B cell (primary cell): ENCODE measurements around the gene MOB3B. TPM values are rescaled to one million over a fixed set of nuclear protein-coding genes. Genes with fewer than 3 reads are reported as not detected.

ENCODE experiments used
- ATAC-seq: fragments of 200-7000 bp; cut with Tn5 transposase; one replicate; pipeline ENCODE4 v1.10.0; 2021; ENCODE audit warnings: low read depth, mild to moderate bottlenecking, moderate number of reproducible peaks, moderate library complexity
- CTCF ChIA-PET: fragments of 350-600 bp; sonication (Branson Sonifier 250); formaldehyde crosslinking; loops from one replicate; lab custom pipeline; 2021; ENCODE audit warnings: antibody characterized with exemption, inconsistent platforms; lab: Charles Lee
- POLR2A ChIA-PET: fragments of 350-600 bp; sonication (Branson Sonifier 250); formaldehyde crosslinking; loops from one replicate; lab custom pipeline; 2021; ENCODE audit warnings: antibody characterized with exemption; lab: Charles Lee
- DNase-seq: peaks from one replicate; pipeline ENCODE4 v3.0.0; 2013
- H2AFZ ChIP-seq: 2 replicates; pipeline ENCODE4 v1.6.1; 2012; ENCODE audit warnings: mild to moderate bottlenecking, low read depth, low read length; ENCODE audit not compliant: insufficient read depth, poor library complexity, severe bottlenecking
- H3K27ac ChIP-seq, 2 donors: 1 replicate in 1 of 2; 2 replicates in 1 of 2; pipeline ENCODE4 v1.5.1; 2012 to 2013; ENCODE audit warnings: low read length in 2 of 2, mild to moderate bottlenecking in 2 of 2, moderate library complexity in 1 of 2
- H3K27me3 ChIP-seq, 4 experiments: fragments of 200-600 bp in 1 of 4; sonication (generic) in 1 of 4; replicated peaks in 1 of 4; 1 replicate in 2 of 4; 2 replicates in 2 of 4; pipeline versions ENCODE4 v1.6.1 to v1.7.0; 2013 to 2016; ENCODE audit warnings: low read length in 3 of 4, mild to moderate bottlenecking in 2 of 4, mixed read lengths in 1 of 4, moderate library complexity in 1 of 4; ENCODE audit not compliant: insufficient read depth in 4 of 4, control insufficient read depth in 3 of 4; ENCODE audit errors: control extremely low read depth in 1 of 4
- H3K36me3 ChIP-seq, 2 experiments: replicated peaks in 1 of 2; 1 replicate in 1 of 2; 2 replicates in 1 of 2; pipeline versions ENCODE4 v1.6.1 to v1.7.1; 2013; ENCODE audit warnings: low read length in 1 of 2; ENCODE audit not compliant: insufficient read depth in 2 of 2, control insufficient read depth in 1 of 2; ENCODE audit errors: control extremely low read depth in 1 of 2, extremely low read depth in 1 of 2
- H3K4me1 ChIP-seq, 2 donors: fragments of 200-600 bp in 1 of 2; sonication (generic) in 1 of 2; 1 replicate in 1 of 2; 2 replicates in 1 of 2; pipeline versions ENCODE4 v1.5.1 to v1.6.1; 2013 to 2017; ENCODE audit warnings: low read length in 2 of 2; ENCODE audit not compliant: control insufficient read depth in 2 of 2, insufficient read depth in 2 of 2
- H3K4me2 ChIP-seq: replicated peaks from 2 replicates; pipeline ENCODE3; 2012; ENCODE audit warnings: mild to moderate bottlenecking, low read depth, low read length; ENCODE audit not compliant: poor library complexity, severe bottlenecking
- H3K4me3 ChIP-seq, 5 experiments: fragments of 200-600 bp in 1 of 5; sonication (generic) in 1 of 5; 1 replicate in 3 of 5; 2 replicates in 2 of 5; pipeline versions ENCODE4 v1.5.1 to v1.7.0; 2011 to 2016; ENCODE audit warnings: low read length in 4 of 5, mild to moderate bottlenecking in 4 of 5, low read depth in 2 of 5, control low read depth in 1 of 5, moderate library complexity in 1 of 5; ENCODE audit not compliant: insufficient read depth in 1 of 5; ENCODE audit errors: control extremely low read depth in 1 of 5, extremely low read depth in 1 of 5
- H3K79me2 ChIP-seq: fragments of 200-600 bp; sonication (generic); one replicate; pipeline ENCODE4 v1.6.0; 2016; ENCODE audit warnings: low read length; ENCODE audit not compliant: control insufficient read depth, insufficient read depth
- H3K9ac ChIP-seq: fragments of 200-600 bp; sonication (generic); 2 replicates; pipeline ENCODE4 v1.6.1; 2017; ENCODE audit warnings: mild to moderate bottlenecking, low read length, moderate library complexity
- H3K9me3 ChIP-seq, 3 donors: one replicate each; pipeline versions ENCODE4 v1.6.1 to v1.7.1; 2013; ENCODE audit warnings: low read length in 2 of 3; ENCODE audit not compliant: control insufficient read depth in 2 of 3, insufficient read depth in 1 of 3; ENCODE audit errors: control extremely low read depth in 1 of 3
- H4K20me1 ChIP-seq: 2 replicates; pipeline ENCODE4 v1.6.0; 2012; ENCODE audit warnings: mild to moderate bottlenecking, low read length; ENCODE audit not compliant: insufficient read depth, control insufficient read depth, poor library complexity, severe bottlenecking
- H3K27ac Mint-ChIP-seq: one replicate; pipeline ENCODE4 v1.8.0; 2021; ENCODE audit warnings: mixed read lengths
- H3K27me3 Mint-ChIP-seq: one replicate; pipeline ENCODE4 v1.8.0; 2021; ENCODE audit warnings: mixed read lengths
- H3K4me1 Mint-ChIP-seq: one replicate; pipeline ENCODE4 v1.8.0; 2021; ENCODE audit warnings: mixed read lengths
- H3K4me3 Mint-ChIP-seq: one replicate; pipeline ENCODE4 v1.8.0; 2021; ENCODE audit warnings: mixed read lengths
- H3K9me3 Mint-ChIP-seq: one replicate; pipeline ENCODE4 v1.8.0; 2022; ENCODE audit warnings: mixed read lengths; ENCODE audit not compliant: insufficient read depth
- EZH2 ChIP-seq: IDR thresholded peaks from 2 replicates; pipeline ENCODE4 v1.6.1; 2012; ENCODE audit warnings: borderline replicate concordance, low read depth, mild to moderate bottlenecking, moderate library complexity, low read length; ENCODE audit not compliant: insufficient read depth, poor library complexity, severe bottlenecking
- WGBS: methylation state at CpG from one replicate; pipeline ENCODE4 v1.1.5; 2013; ENCODE audit warnings: missing lambda C conversion rate; ENCODE audit not compliant: insufficient coverage; 5-methylcytosine and 5-hydroxymethylcytosine counted together
- intact Hi-C: fragments of 100-400 bp; cut with micrococcal nuclease; formaldehyde crosslinking; loops from one replicate; pipeline ENCODE4 v1.10.0; 2022
- polyA plus RNA-seq: library from polyadenylated mRNA; depleted of rRNA; stranded (reverse); fragments of >200 nt; gene quantifications from 2 replicates; pipeline ENCODE4 v1.2.3, GENCODE V29; 2012
- total RNA-seq, 2 donors: library from RNA; stranded (reverse); fragments of 120-200 nt in 1 of 2; gene quantifications; 1 replicate in 1 of 2; 2 replicates in 1 of 2; pipeline versions ENCODE4 v1.2.3 to v1.2.4, GENCODE V29; 2013 to 2022
- TF ChIP-seq, protein P1 (sequence below): fragments of 200-600 bp; IDR thresholded peaks from one replicate; pipeline ENCODE4 v1.8.0; 2022; ENCODE audit warnings: antibody characterized with exemption, mild to moderate bottlenecking

Gene MOB3B
- total and polyA plus RNA-seq, 2 donors (not counting 1 experiment from before 2014, with no cell fraction given) = 7.3 to 7.9 TPM

DNA sequence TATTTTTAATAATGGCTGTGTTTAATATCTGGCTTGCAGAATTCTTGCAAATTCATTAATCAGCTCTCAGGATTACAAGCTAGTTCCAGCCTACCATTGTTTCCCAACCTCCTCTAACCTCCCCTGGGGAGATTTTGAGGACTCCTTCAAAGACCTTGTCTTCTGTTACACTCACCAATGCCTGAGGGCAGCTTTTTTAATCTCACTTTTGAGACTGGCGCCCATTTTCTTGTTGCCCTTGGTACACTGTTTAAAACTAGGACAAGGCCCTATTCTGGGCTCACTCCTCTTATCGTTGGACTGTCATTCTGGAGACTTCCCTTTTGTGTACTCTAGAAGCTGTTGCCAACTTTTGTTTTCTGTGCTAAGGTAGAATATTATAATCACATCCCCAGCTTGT, 219.0 kb downstream of the MOB3B start:
- Mint-ChIP-seq H3K9me3 (no peaks in the 10 kb centered on the region), H3K27me3 (peaks cover 4% of the 10 kb centered on the region), H3K4me1 (no peaks in the 10 kb centered on the region), H3K4me3 (no peak overlapping the region), H3K27ac (no peak overlapping the region)
- Histone ChIP-seq H3K27me3 (no peaks in the 10 kb centered on the region), H3K27ac (no peak overlapping the region), H2AFZ (no peak overlapping the region), H3K79me2 (no peaks in the 10 kb centered on the region), H3K9me3 (no peaks in the 10 kb centered on the region), H4K20me1 (no peaks in the 10 kb centered on the region), H3K9ac (no peak overlapping the region), H3K4me1 (no peaks in the 10 kb centered on the region), H3K4me3 (no peak overlapping the region), H3K36me3 (no peaks in the 10 kb centered on the region), H3K4me2 (no peak overlapping the region)
- 100% methylated on average over 1 of the region's 2 CpGs for WGBS
- POLR2A ChIA-PET = no interaction called here
- TF ChIP-seq, protein P1, sequence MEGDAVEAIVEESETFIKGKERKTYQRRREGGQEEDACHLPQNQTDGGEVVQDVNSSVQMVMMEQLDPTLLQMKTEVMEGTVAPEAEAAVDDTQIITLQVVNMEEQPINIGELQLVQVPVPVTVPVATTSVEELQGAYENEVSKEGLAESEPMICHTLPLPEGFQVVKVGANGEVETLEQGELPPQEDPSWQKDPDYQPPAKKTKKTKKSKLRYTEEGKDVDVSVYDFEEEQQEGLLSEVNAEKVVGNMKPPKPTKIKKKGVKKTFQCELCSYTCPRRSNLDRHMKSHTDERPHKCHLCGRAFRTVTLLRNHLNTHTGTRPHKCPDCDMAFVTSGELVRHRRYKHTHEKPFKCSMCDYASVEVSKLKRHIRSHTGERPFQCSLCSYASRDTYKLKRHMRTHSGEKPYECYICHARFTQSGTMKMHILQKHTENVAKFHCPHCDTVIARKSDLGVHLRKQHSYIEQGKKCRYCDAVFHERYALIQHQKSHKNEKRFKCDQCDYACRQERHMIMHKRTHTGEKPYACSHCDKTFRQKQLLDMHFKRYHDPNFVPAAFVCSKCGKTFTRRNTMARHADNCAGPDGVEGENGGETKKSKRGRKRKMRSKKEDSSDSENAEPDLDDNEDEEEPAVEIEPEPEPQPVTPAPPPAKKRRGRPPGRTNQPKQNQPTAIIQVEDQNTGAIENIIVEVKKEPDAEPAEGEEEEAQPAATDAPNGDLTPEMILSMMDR = no peak
- no peak for TF ChIP-seq EZH2
- CTCF ChIA-PET = interaction anchor here (0.7 kb wide), 1 partner anchor 62 kb away, joined by 3 read pairs; no protein-coding TSS in a partner anchor
- DNase-seq = no peak
- no peak for ATAC-seq
- intact Hi-C loops = no loop called here

DNA sequence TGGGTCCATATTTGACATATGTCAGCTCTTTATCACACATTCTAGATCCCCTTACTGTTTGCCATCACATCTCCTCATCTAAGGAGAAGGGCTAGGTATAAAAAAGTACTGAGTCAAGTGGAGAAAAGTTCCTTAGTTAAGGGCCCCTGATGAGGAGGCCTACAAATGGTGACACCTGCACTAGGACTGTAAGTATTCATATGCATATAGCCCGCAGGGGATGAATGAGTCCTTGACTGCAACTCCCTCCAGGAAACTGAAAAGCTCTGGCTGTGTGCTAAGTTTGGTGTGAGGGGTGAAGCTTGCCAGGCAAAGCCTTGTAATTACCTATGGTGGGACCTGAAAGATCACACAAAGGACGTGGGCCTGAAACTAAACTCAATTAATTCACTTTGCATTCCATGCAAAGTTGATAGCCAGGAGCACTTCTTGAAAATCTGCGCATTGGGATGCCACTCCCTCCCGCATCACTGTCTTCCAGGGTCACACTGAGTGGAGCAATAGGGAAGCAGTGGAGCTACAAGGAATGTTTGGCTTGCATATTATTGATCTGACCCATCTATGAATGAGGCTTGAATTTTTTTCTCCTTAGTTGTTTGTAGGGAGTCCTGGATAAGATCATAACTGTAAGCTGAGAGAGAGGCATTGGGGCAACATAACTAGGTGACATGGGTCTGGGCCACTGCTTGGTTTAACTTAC, 220.8 kb downstream of the MOB3B start:
- no peak overlapping the region for H3K9ac ChIP-seq
- H3K4me3 ChIP-seq = no peak overlapping the region
- WGBS = 60% methylated on average over 1 of the region's 4 CpGs
- no peak for DNase-seq
- H3K9me3 ChIP-seq = no peaks in the 10 kb centered on the region
- ATAC-seq = no peak
- Mint-ChIP-seq H3K27ac (no peak overlapping the region), H3K4me3 (no peak overlapping the region), H3K4me1 (no peaks in the 10 kb centered on the region), H3K9me3 (no peaks in the 10 kb centered on the region), H3K27me3 (peaks cover 4% of the 10 kb centered on the region)
- CTCF ChIA-PET = no interaction called here
- no peaks in the 10 kb centered on the region for H3K36me3 ChIP-seq
- H3K27me3 ChIP-seq = no peaks in the 10 kb centered on the region
- POLR2A ChIA-PET = no interaction called here
- H4K20me1 ChIP-seq = no peaks in the 10 kb centered on the region
- H3K4me2 ChIP-seq = no peak overlapping the region
- no peaks in the 10 kb centered on the region for H3K79me2 ChIP-seq
- TF ChIP-seq, protein P1 = no peak
- TF ChIP-seq EZH2 = no peak
- no peak overlapping the region for H3K27ac ChIP-seq
- H3K4me1 ChIP-seq = no peaks in the 10 kb centered on the region
- intact Hi-C loops = no loop called here
- no peak overlapping the region for H2AFZ ChIP-seq
